ENCODE measurements around the gene PPP2R2C. TPM values are rescaled to one million over a fixed set of nuclear protein-coding genes. Genes with fewer than 3 reads are reported as not detected.

Gene PPP2R2C
- polyA plus RNA-seq, 1 donor (not counting 4 experiments of a cell fraction or from before 2014, with no cell fraction given), result 12.3 TPM

- FAIRE-seq (no peak), DNase-seq (ENCODE audit: low read depth, low spot score) (no peak)
- no peak overlapping the region for H3K4me2 ChIP-seq (ENCODE audit: control insufficient read depth, extremely low read depth, insufficient read depth, low read depth, low read length)
- H3K4me3 ChIP-seq (ENCODE audit: control insufficient read depth in 2 of 3, extremely low read depth in 1 of 3, insufficient read depth in 2 of 3, low read depth in 1 of 3, low read length in 3 of 3), result no peak overlapping the region
- no peak overlapping the region for H2AFZ ChIP-seq (ENCODE audit: control insufficient read depth, low read length)
- no peaks in the 10 kb centered on the region for H3K9me1 ChIP-seq (ENCODE audit: control insufficient read depth, extremely low read depth, insufficient read depth, low read length)
- dilution Hi-C loops (cut with MboI; ENCODE audit: extremely low pct_ligation_motif_present, low sequenced_read_pairs), result no loop called here
- H4K20me1 ChIP-seq (ENCODE audit: control insufficient read depth, extremely low read depth, insufficient read depth, low read length), result no peaks in the 10 kb centered on the region
- no peaks in the 10 kb centered on the region for H3K79me2 ChIP-seq (ENCODE audit: control insufficient read depth, insufficient read depth, low read length)
- no peak overlapping the region for H3K27ac ChIP-seq (ENCODE audit: control insufficient read depth, insufficient read depth, low read length)
- no peak overlapping the region for H3K9ac ChIP-seq (ENCODE audit: control insufficient read depth, extremely low read depth, insufficient read depth, low read length)
- H3K36me3 ChIP-seq (ENCODE audit: control insufficient read depth in 2 of 2, extremely low read depth in 1 of 2, insufficient read depth in 2 of 2, low read length in 2 of 2), result peaks cover 0 to 8% of the 10 kb centered on the region in 2 experiments
- TF ChIP-seq CTCF (optimal IDR thresholded peaks at IDR 0.05 in 1 of 3, IDR thresholded peaks at IDR 0.05 in 1 of 3, conservative IDR thresholded peaks at IDR 0.05 in 1 of 3; ENCODE audit: extremely low read depth in 1 of 3, insufficient read depth in 2 of 3, low read length in 3 of 3) (no peak), EZH2 (IDR thresholded peaks at IDR 0.05; ENCODE audit: low read length) (no peak)
- no peaks in the 10 kb centered on the region for H3K9me3 ChIP-seq (ENCODE audit: control insufficient read depth, low read depth, low read length)
- H3K27me3 ChIP-seq (ENCODE audit: control insufficient read depth, extremely low read depth, insufficient read depth, low read length), result no peaks in the 10 kb centered on the region
- no peaks in the 10 kb centered on the region for H3K4me1 ChIP-seq (ENCODE audit: control insufficient read depth, extremely low read depth, insufficient read depth, low read length)
Observed at GRCh38 chr4:6369924-6370645, 102.3 kb downstream of the PPP2R2C start.

GRCh38 chr4:6369511-6369910 lies 102.9 kb downstream of the PPP2R2C start:
- Histone ChIP-seq H3K4me2 (ENCODE audit: control insufficient read depth, extremely low read depth, insufficient read depth, low read depth, low read length) (no peak overlapping the region), H3K9me3 (ENCODE audit: control insufficient read depth, low read depth, low read length) (no peaks in the 10 kb centered on the region), H3K27me3 (ENCODE audit: control insufficient read depth, extremely low read depth, insufficient read depth, low read length) (no peaks in the 10 kb centered on the region), H2AFZ (ENCODE audit: control insufficient read depth, low read length) (no peak overlapping the region), H3K9me1 (ENCODE audit: control insufficient read depth, extremely low read depth, insufficient read depth, low read length) (no peaks in the 10 kb centered on the region), H4K20me1 (ENCODE audit: control insufficient read depth, extremely low read depth, insufficient read depth, low read length) (no peaks in the 10 kb centered on the region), H3K79me2 (ENCODE audit: control insufficient read depth, insufficient read depth, low read length) (no peaks in the 10 kb centered on the region), H3K9ac (ENCODE audit: control insufficient read depth, extremely low read depth, insufficient read depth, low read length) (no peak overlapping the region), H3K4me3 (ENCODE audit: control insufficient read depth in 2 of 3, extremely low read depth in 1 of 3, insufficient read depth in 2 of 3, low read depth in 1 of 3, low read length in 3 of 3) (no peak overlapping the region), H3K4me1 (ENCODE audit: control insufficient read depth, extremely low read depth, insufficient read depth, low read length) (no peaks in the 10 kb centered on the region), H3K36me3 (ENCODE audit: control insufficient read depth in 2 of 2, extremely low read depth in 1 of 2, insufficient read depth in 2 of 2, low read length in 2 of 2) (peaks cover 0 to 8% of the 10 kb centered on the region in 2 experiments), H3K27ac (ENCODE audit: control insufficient read depth, insufficient read depth, low read length) (no peak overlapping the region)
- TF ChIP-seq CTCF (optimal IDR thresholded peaks at IDR 0.05 in 1 of 3, IDR thresholded peaks at IDR 0.05 in 1 of 3, conservative IDR thresholded peaks at IDR 0.05 in 1 of 3; ENCODE audit: extremely low read depth in 1 of 3, insufficient read depth in 2 of 3, low read length in 3 of 3), result no peak
- TF ChIP-seq EZH2 (IDR thresholded peaks at IDR 0.05; ENCODE audit: low read length), result no peak
- no peak for DNase-seq (ENCODE audit: low read depth, low spot score)
- no peak for FAIRE-seq
- dilution Hi-C loops (cut with MboI; ENCODE audit: extremely low pct_ligation_motif_present, low sequenced_read_pairs), result no loop called here
